ENCODE data around the gene KDM1A. TPM values are rescaled to one million over a fixed set of nuclear protein-coding genes. Genes with fewer than 3 reads are reported as not detected.

KDM1A gene
- total RNA-seq, 1 experiment from 2014 or later: 204 TPM

GRCh38 chr1:23051290-23051909, 32.1 kb downstream of the KDM1A start:
- Histone ChIP-seq H2BK12ac (ENCODE audit: insufficient read length, low read depth, low read length) (no peak overlapping the region), H3K18ac (ENCODE audit: insufficient read length, low read depth, low read length) (no peak overlapping the region), H2BK120ac (ENCODE audit: low read depth, low read length, poor library complexity, severe bottlenecking) (no peak overlapping the region), H3K27me3 (ENCODE audit: insufficient read depth, low read length) (no peaks in the 10 kb centered on the region), H3K27ac (ENCODE audit: insufficient read length, low read depth, low read length) (no peak overlapping the region), H3K9me3 (ENCODE audit: control insufficient read depth, low read depth, low read length) (no peaks in the 10 kb centered on the region), H2BK20ac (ENCODE audit: low read depth, low read length, poor library complexity, severe bottlenecking) (no peak overlapping the region), H3K4ac (ENCODE audit: low read depth, low read length) (no peak overlapping the region), H3K4me1 (ENCODE audit: insufficient read depth, low read length) (no peaks in the 10 kb centered on the region), H3K4me2 (ENCODE audit: insufficient read depth, insufficient read length, low read length) (no peak overlapping the region), H3K9ac (ENCODE audit: extremely low read depth, insufficient read length, low read length) (no peak overlapping the region), H4K91ac (ENCODE audit: insufficient read length, low read depth, low read length) (no peak overlapping the region), H3K23ac (ENCODE audit: insufficient read length, low read depth, low read length) (no peak overlapping the region), H3K23me2 (ENCODE audit: insufficient read length, low read depth, low read length, poor library complexity, severe bottlenecking) (no peaks in the 10 kb centered on the region), H3K56ac (ENCODE audit: insufficient read length, low read depth, low read length) (no peak overlapping the region), H3T11ph (ENCODE audit: low read length) (no peak overlapping the region), H2BK5ac (ENCODE audit: insufficient read length, low read length) (no peak overlapping the region), H3K79me1 (ENCODE audit: insufficient read depth, low read depth, low read length, poor library complexity, severe bottlenecking) (no peaks in the 10 kb centered on the region), H4K8ac (replicated peaks; ENCODE audit: insufficient read length, low read depth, low read length) (no peak overlapping the region), H2AFZ (ENCODE audit: low read length) (no peak overlapping the region), H2BK15ac (ENCODE audit: low read depth, low read length) (no peak overlapping the region), H3K14ac (ENCODE audit: insufficient read depth, low read length) (no peak overlapping the region), H2AK5ac (ENCODE audit: insufficient read length, low read length) (no peak overlapping the region), H4K20me1 (ENCODE audit: control insufficient read depth, insufficient read depth, insufficient read length) (no peaks in the 10 kb centered on the region), H3K79me2 (ENCODE audit: insufficient read depth, low read length) (peaks cover 3% of the 10 kb centered on the region; the same call in 1 of the 2 replicates), H4K5ac (ENCODE audit: insufficient read length, low read depth, low read length) (no peak overlapping the region)
- DNase-seq: no peak
- peak overlapping the region in 1 of 3 experiments; percentile 65; a peak in 2 of 7 replicates for H3K27ac Mint-ChIP-seq
- H3K4me1 Mint-ChIP-seq: peaks cover 13 to 15% of the 10 kb centered on the region in 2 experiments
- H3K9me3 Mint-ChIP-seq: no peaks in the 10 kb centered on the region
- TF ChIP-seq, protein P1, sequence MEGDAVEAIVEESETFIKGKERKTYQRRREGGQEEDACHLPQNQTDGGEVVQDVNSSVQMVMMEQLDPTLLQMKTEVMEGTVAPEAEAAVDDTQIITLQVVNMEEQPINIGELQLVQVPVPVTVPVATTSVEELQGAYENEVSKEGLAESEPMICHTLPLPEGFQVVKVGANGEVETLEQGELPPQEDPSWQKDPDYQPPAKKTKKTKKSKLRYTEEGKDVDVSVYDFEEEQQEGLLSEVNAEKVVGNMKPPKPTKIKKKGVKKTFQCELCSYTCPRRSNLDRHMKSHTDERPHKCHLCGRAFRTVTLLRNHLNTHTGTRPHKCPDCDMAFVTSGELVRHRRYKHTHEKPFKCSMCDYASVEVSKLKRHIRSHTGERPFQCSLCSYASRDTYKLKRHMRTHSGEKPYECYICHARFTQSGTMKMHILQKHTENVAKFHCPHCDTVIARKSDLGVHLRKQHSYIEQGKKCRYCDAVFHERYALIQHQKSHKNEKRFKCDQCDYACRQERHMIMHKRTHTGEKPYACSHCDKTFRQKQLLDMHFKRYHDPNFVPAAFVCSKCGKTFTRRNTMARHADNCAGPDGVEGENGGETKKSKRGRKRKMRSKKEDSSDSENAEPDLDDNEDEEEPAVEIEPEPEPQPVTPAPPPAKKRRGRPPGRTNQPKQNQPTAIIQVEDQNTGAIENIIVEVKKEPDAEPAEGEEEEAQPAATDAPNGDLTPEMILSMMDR (conservative IDR thresholded peaks at IDR 0.05): no peak
- peaks cover 16 to 51% (median 39%) of the 10 kb centered on the region in 3 experiments for H3K36me3 Mint-ChIP-seq (ENCODE audit: insufficient read depth in 1 of 3, low read depth in 3 of 3)
- WGBS (ENCODE audit: extremely low coverage, insufficient read length, low lambda C conversion rate): no CpG with 5 or more reads among the region's 4 CpGs
- H3K27me3 Mint-ChIP-seq (ENCODE audit: low read depth): no peaks in the 10 kb centered on the region
- no peak overlapping the region for H3K4me3 Mint-ChIP-seq

All from H9 (cell line).